ENCODE results near the gene ERBB4.

GRCh38 chr2:212181646-212182045, 357.0 kb downstream of the ERBB4 start:
- TF ChIP-seq JUND (IDR thresholded peaks at IDR 0.05; ENCODE audit: low read length) = no peak
- TF ChIP-seq ATF2 (IDR thresholded peaks at IDR 0.05; ENCODE audit: low read length) = no peak
- TF ChIP-seq, protein P1, sequence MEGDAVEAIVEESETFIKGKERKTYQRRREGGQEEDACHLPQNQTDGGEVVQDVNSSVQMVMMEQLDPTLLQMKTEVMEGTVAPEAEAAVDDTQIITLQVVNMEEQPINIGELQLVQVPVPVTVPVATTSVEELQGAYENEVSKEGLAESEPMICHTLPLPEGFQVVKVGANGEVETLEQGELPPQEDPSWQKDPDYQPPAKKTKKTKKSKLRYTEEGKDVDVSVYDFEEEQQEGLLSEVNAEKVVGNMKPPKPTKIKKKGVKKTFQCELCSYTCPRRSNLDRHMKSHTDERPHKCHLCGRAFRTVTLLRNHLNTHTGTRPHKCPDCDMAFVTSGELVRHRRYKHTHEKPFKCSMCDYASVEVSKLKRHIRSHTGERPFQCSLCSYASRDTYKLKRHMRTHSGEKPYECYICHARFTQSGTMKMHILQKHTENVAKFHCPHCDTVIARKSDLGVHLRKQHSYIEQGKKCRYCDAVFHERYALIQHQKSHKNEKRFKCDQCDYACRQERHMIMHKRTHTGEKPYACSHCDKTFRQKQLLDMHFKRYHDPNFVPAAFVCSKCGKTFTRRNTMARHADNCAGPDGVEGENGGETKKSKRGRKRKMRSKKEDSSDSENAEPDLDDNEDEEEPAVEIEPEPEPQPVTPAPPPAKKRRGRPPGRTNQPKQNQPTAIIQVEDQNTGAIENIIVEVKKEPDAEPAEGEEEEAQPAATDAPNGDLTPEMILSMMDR (IDR thresholded peaks at IDR 0.05; ENCODE audit: control extremely low read depth in 1 of 3, insufficient read depth in 1 of 3, low read depth in 1 of 3, low read length in 3 of 3) = no peak
- TF ChIP-seq BCL11A (IDR thresholded peaks at IDR 0.05; ENCODE audit: low read depth in 2 of 2, low read length in 2 of 2) = no peak
- TF ChIP-seq, protein P2, sequence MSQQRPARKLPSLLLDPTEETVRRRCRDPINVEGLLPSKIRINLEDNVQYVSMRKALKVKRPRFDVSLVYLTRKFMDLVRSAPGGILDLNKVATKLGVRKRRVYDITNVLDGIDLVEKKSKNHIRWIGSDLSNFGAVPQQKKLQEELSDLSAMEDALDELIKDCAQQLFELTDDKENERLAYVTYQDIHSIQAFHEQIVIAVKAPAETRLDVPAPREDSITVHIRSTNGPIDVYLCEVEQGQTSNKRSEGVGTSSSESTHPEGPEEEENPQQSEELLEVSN (IDR thresholded peaks at IDR 0.05) = no peak
- TF ChIP-seq TEAD4 (IDR thresholded peaks at IDR 0.05; ENCODE audit: low read depth, low read length) = no peak
- TF ChIP-seq SIRT6 (IDR thresholded peaks at IDR 0.05; ENCODE audit: low read length) = no peak
- no peak for TF ChIP-seq SIN3A (conservative IDR thresholded peaks at IDR 0.05 in 1 of 2, IDR thresholded peaks at IDR 0.05 in 1 of 2; ENCODE audit: low read depth in 1 of 2, low read length in 2 of 2)
- no peak for TF ChIP-seq GABPA (IDR thresholded peaks at IDR 0.05; ENCODE audit: borderline replicate concordance, insufficient read depth, low read length)
- TF ChIP-seq POLR2A (IDR thresholded peaks at IDR 0.05; ENCODE audit: control extremely low read depth in 1 of 2, low read depth in 2 of 2, low read length in 2 of 2) = no peak
